ENCODE data around the gene HAUS8. TPM values are rescaled to one million over a fixed set of nuclear protein-coding genes. Genes with fewer than 3 reads are reported as not detected.

Gene HAUS8
- total RNA-seq, 1 donor from 2014 or later, result 18.8 TPM

GRCh38 chr19:17041976-17042375 is 33.3 kb downstream of the HAUS8 start:
- no peaks in the 10 kb centered on the region for H3K27me3 Mint-ChIP-seq
- peaks cover 15% of the 10 kb centered on the region for H3K4me1 Mint-ChIP-seq (ENCODE audit: unreplicated experiment)
- TF ChIP-seq CTCF (conservative IDR thresholded peaks at IDR 0.05), result no peak
- no peak overlapping the region for H3K4me3 Mint-ChIP-seq
- no peaks in the 10 kb centered on the region for H3K36me3 Mint-ChIP-seq
- no peaks in the 10 kb centered on the region for H3K9me3 Mint-ChIP-seq
- H3K27ac Mint-ChIP-seq, result peak overlapping the region; percentile 18
- DNase-seq (ENCODE audit: extremely low spot score, unreplicated experiment), result no peak

- Mint-ChIP-seq H3K27me3 (no peaks in the 10 kb centered on the region), H3K9me3 (no peaks in the 10 kb centered on the region), H3K4me3 (no peak overlapping the region), H3K36me3 (no peaks in the 10 kb centered on the region), H3K27ac (no peak overlapping the region), H3K4me1 (ENCODE audit: unreplicated experiment) (peaks cover 11% of the 10 kb centered on the region)
- TF ChIP-seq CTCF (conservative IDR thresholded peaks at IDR 0.05), result no peak
- no peak for DNase-seq (ENCODE audit: extremely low spot score, unreplicated experiment)
Observed at GRCh38 chr19:17037966-17038500, 37.2 kb downstream of the HAUS8 start.

GRCh38 chr19:17037184-17037583 is 38.1 kb downstream of the HAUS8 start:
- Mint-ChIP-seq H3K36me3 (no peaks in the 10 kb centered on the region), H3K9me3 (no peaks in the 10 kb centered on the region), H3K4me3 (no peak overlapping the region), H3K27me3 (peaks cover 3% of the 10 kb centered on the region), H3K27ac (no peak overlapping the region), H3K4me1 (ENCODE audit: unreplicated experiment) (peaks cover 7% of the 10 kb centered on the region)
- no peak for DNase-seq (ENCODE audit: extremely low spot score, unreplicated experiment)
- TF ChIP-seq CTCF (conservative IDR thresholded peaks at IDR 0.05), result no peak

- Mint-ChIP-seq H3K9me3 (no peaks in the 10 kb centered on the region), H3K27ac (no peak overlapping the region), H3K4me1 (ENCODE audit: unreplicated experiment) (peaks cover 1% of the 10 kb centered on the region), H3K36me3 (no peaks in the 10 kb centered on the region), H3K4me3 (no peak overlapping the region), H3K27me3 (peaks cover 3% of the 10 kb centered on the region)
- DNase-seq (ENCODE audit: extremely low spot score, unreplicated experiment), result no peak
- no peak for TF ChIP-seq CTCF (conservative IDR thresholded peaks at IDR 0.05)
Observed at GRCh38 chr19:17036640-17037039, 38.6 kb downstream of the HAUS8 start.

- Mint-ChIP-seq H3K36me3 (no peaks in the 10 kb centered on the region), H3K9me3 (no peaks in the 10 kb centered on the region), H3K4me3 (no peak overlapping the region), H3K4me1 (ENCODE audit: unreplicated experiment) (no peaks in the 10 kb centered on the region), H3K27ac (no peak overlapping the region), H3K27me3 (peaks cover 3% of the 10 kb centered on the region)
- DNase-seq (ENCODE audit: extremely low spot score, unreplicated experiment), result no peak
- no peak for TF ChIP-seq CTCF (conservative IDR thresholded peaks at IDR 0.05)
Observed at GRCh38 chr19:17035842-17036424, 39.3 kb downstream of the HAUS8 start.

All from type B pancreatic cell (in vitro differentiated cells).